GM18520 (cell line): ENCODE results near the gene R3HDML.
"Not testable (repeated sequence)": the region's sequence is repeated elsewhere in the genome, so short reads cannot be mapped to it uniquely, and the experiment has no call there.

Source experiments
- ATAC-seq: cut with Tn5 transposase; IDR thresholded peaks from one replicate; pipeline ENCODE4 v1.9.1; 2021; ENCODE audit not compliant: unreplicated experiment

Gene R3HDML

GRCh38 chr20:44336725-44337380, at the start of gene R3HDML:
Gene R3HDML, plus strand, starts transcription at chr20:44337043. Its CDS starts 115 bp downstream, at chr20:44337158.
- no peak for ATAC-seq

GRCh38 chr20:44287272-44288097, 49.4 kb upstream of the R3HDML start:
- no peak for ATAC-seq

GRCh38 chr20:44288252-44288651, 48.6 kb upstream of the R3HDML start:
- no peak for ATAC-seq

- ATAC-seq, result no peak
Measured at GRCh38 chr20:44291754-44292153, 45.1 kb upstream of the R3HDML start.

- ATAC-seq, result no peak
Measured at GRCh38 chr20:44296011-44296410, 40.8 kb upstream of the R3HDML start.

GRCh38 chr20:44297721-44298120, 39.1 kb upstream of the R3HDML start:
- ATAC-seq, result no peak

GRCh38 chr20:44299011-44299535, 37.8 kb upstream of the R3HDML start:
- ATAC-seq, result not testable (repeated sequence)

GRCh38 chr20:44301285-44301684, 35.6 kb upstream of the R3HDML start:
- ATAC-seq, result no peak

GRCh38 chr20:44302026-44302669, 34.7 kb upstream of the R3HDML start:
- no peak for ATAC-seq

GRCh38 chr20:44302736-44303135, 34.1 kb upstream of the R3HDML start:
- ATAC-seq, result no peak

- no peak for ATAC-seq
Measured at GRCh38 chr20:44304383-44304782, 32.5 kb upstream of the R3HDML start.

- no peak for ATAC-seq
Measured at GRCh38 chr20:44306927-44307326, 29.9 kb upstream of the R3HDML start.

GRCh38 chr20:44309763-44310663, 26.8 kb upstream of the R3HDML start:
- ATAC-seq, result no peak

GRCh38 chr20:44310664-44311639, 25.9 kb upstream of the R3HDML start, which contains the start of gene FITM2:
Gene FITM2, minus strand, starts transcription at chr20:44311202. Its CDS starts 54 bp downstream, at chr20:44311148.
- ATAC-seq, result peak; percentile 92

GRCh38 chr20:44314870-44315269, 22.0 kb upstream of the R3HDML start:
- ATAC-seq, result no peak

- no peak for ATAC-seq
Measured at GRCh38 chr20:44319839-44320422, 16.9 kb upstream of the R3HDML start.

GRCh38 chr20:44324343-44324742, 12.5 kb upstream of the R3HDML start:
- ATAC-seq, result no peak

GRCh38 chr20:44326391-44327159, 10.3 kb upstream of the R3HDML start:
- no peak for ATAC-seq
